ENCODE results near the gene FAM120A.

- TF ChIP-seq CTCF (conservative IDR thresholded peaks at IDR 0.05) (no peak), ZFX (IDR thresholded peaks at IDR 0.05) (no peak)
These were observed 57.6 kb downstream of the FAM120A start for GRCh38 chr9:93509084-93509483.

Measured in C4-2B (cell line).